Measurements from ENCODE around the gene XIRP1.

GRCh38 chr3:39234651-39235050 is 42.3 kb upstream of the XIRP1 start:
- TF ChIP-seq, protein P1, sequence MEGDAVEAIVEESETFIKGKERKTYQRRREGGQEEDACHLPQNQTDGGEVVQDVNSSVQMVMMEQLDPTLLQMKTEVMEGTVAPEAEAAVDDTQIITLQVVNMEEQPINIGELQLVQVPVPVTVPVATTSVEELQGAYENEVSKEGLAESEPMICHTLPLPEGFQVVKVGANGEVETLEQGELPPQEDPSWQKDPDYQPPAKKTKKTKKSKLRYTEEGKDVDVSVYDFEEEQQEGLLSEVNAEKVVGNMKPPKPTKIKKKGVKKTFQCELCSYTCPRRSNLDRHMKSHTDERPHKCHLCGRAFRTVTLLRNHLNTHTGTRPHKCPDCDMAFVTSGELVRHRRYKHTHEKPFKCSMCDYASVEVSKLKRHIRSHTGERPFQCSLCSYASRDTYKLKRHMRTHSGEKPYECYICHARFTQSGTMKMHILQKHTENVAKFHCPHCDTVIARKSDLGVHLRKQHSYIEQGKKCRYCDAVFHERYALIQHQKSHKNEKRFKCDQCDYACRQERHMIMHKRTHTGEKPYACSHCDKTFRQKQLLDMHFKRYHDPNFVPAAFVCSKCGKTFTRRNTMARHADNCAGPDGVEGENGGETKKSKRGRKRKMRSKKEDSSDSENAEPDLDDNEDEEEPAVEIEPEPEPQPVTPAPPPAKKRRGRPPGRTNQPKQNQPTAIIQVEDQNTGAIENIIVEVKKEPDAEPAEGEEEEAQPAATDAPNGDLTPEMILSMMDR (IDR thresholded peaks at IDR 0.05; ENCODE audit: low read depth, low read length, poor library complexity, severe bottlenecking), result no peak
- TF ChIP-seq EZH2phosphoT487 (IDR thresholded peaks at IDR 0.05; ENCODE audit: borderline replicate concordance, low read length), result no peak

Data from DOHH2 (cell line).